ENCODE results near the gene FRAS1.

GRCh38 chr4:78543424-78544125 lies 486.5 kb downstream of the FRAS1 start:
- TF ChIP-seq CTCF (IDR thresholded peaks at IDR 0.05; ENCODE audit: extremely low read depth in 1 of 2, insufficient read depth in 1 of 2, low read depth in 1 of 2, low read length in 2 of 2) (no peak), POLR2A (IDR thresholded peaks at IDR 0.05; ENCODE audit: low read depth, low read length) (no peak)

Measured in endothelial cell of umbilical vein (primary cell).